GM21825 (cell line): ENCODE data around the gene NDUFS3.
"Not testable (repeated sequence)": the region's sequence is repeated elsewhere in the genome, so short reads cannot be mapped to it uniquely, and the experiment has no call there.

Experiments used
- ATAC-seq: cut with Tn5 transposase; IDR thresholded peaks from one replicate; pipeline ENCODE4 v1.9.1; 2021; ENCODE audit warnings: mild to moderate bottlenecking, moderate library complexity; ENCODE audit not compliant: unreplicated experiment

NDUFS3 gene

DNA sequence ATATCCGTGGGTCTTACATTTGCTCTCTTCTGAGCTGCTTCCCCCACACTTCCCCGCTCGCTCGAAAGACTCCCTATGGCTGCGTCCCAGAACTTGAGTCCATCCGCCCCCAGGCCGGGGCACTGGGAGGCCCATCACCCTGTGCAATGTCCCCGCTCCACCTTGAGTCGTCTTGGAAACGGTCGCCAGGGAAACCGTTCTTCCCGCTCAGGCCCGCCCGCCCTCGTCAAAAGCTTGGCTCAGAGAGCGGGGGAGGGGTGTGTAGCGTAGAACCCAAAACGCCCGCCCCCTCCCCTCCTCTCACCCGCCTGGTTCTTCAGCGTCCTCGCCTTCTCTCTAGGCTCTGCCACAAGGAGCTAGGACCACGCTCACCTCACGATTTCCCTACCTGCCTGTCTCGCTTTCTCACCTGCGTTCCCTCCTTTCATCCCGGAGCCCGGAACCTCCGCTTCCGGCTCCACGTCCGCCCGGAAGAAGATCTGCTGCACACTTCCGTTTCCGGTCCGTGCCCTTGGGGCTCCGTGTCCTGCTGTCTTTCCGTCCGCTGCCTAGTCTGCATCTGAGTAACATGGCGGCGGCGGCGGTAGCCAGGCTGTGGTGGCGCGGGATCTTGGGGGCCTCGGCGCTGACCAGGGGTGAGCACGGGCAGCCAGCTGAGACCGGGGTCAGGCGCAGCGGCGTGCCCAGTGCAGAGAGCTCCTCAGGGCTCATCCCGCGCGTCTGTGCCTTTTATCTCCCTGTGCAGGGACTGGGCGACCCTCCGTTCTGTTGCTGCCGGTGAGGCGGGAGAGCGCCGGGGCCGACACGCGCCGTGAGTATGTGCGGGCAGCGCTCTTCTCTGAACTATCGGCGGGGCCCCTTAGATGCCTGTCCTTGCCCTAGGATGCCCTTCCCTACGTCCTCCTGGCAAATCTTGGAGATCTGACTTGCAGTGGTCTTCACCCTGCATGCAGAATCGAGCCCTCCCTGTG is at the start of gene NDUFS3, which contains the start of gene KBTBD4:
Gene NDUFS3, plus strand, starts transcription at position 551 of the 971 bp plus-strand sequence. Its CDS starts 18 bp downstream, at position 569.
Gene KBTBD4, minus strand, starts transcription at position 447 of the 971 bp plus-strand sequence. Its CDS starts 19 bp downstream, at position 428.
- ATAC-seq = peak; percentile 90

DNA sequence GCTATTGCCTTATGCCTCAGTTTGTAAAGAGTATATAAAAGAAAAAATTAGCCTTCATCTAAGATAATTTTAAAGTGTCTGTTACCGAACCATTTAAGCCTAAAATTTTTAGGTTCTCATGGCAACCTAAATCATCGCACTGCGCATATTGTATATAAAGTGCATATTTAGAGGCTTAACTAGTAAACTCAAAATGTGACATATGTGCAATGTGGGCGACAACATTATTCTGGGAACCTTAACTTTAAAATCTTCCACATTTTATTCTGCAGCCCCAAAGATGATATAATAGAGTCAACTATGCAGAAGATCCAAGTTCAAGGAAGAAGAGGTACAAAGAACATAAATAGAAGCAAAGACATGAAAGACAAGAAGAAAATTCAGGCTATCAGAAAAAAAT is 48.9 kb upstream of the NDUFS3 start:
- no peak for ATAC-seq

GRCh38 chr11:47530721-47531120 is 48.2 kb upstream of the NDUFS3 start:
- ATAC-seq = not testable (repeated sequence)

GRCh38 chr11:47531666-47532065 is 47.2 kb upstream of the NDUFS3 start:
- no peak for ATAC-seq

- no peak for ATAC-seq
Measured at GRCh38 chr11:47532597-47533213, 46.2 kb upstream of the NDUFS3 start.

- no peak for ATAC-seq
Measured at GRCh38 chr11:47533690-47534151, 45.2 kb upstream of the NDUFS3 start.

- ATAC-seq = no peak
Measured at GRCh38 chr11:47534704-47535251, 44.1 kb upstream of the NDUFS3 start.

DNA sequence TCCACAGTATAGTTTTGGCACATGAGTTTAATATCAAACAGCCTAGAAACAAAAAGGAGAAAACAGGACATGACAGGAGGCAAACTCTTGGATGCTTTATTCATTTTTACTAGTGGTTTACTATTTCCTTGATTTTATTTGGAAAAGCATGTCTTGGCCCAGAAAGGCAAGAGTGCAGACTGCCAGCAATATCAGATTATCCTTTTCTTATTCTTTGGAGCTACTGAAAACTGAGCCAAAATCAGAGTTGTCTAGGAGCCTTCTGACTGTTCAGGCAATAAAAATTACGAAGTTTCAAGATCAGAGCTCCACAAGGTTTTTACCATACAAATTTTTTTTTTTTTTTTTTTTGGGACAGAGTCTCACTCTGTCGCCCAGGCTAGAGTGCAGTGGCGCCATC is 42.0 kb upstream of the NDUFS3 start:
- ATAC-seq = no peak

- ATAC-seq = no peak
Measured at GRCh38 chr11:47538741-47539565, 39.9 kb upstream of the NDUFS3 start.

DNA sequence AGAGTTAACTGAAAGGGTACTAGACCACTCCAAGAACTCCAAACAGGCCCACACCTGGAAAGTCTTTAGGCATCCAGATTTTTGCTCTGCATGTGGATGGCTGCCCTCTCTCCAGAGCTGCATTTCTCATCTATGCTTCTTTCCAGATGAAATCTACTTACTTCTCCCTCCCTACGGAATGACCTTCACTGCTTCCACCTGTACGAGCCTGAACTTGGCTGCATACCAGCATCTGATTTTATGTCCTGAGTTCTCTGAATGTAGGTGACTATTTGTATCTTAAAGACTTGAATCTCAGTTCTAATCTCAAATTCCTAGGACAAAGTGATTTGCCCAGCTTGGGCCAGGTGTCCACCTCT is 39.2 kb upstream of the NDUFS3 start:
- no peak for ATAC-seq

DNA sequence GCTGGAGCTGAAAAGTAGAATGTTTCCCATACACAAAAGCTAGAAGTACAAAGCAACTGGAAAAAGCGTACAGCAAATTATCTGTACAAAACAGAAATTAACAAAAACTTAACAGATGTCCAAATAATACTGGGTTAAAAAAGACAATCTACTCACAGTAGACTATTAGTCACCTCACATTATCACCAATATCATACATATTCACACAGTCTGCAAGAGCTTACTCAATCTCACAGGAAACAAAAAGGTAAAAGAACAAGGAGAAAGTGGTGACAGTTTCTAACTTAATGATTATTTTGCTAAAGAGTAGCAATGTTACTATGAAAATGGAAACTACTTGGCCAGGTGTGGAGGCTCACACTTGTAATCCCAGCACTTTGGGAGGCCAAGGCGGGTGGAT is 37.8 kb upstream of the NDUFS3 start:
- no peak for ATAC-seq

DNA sequence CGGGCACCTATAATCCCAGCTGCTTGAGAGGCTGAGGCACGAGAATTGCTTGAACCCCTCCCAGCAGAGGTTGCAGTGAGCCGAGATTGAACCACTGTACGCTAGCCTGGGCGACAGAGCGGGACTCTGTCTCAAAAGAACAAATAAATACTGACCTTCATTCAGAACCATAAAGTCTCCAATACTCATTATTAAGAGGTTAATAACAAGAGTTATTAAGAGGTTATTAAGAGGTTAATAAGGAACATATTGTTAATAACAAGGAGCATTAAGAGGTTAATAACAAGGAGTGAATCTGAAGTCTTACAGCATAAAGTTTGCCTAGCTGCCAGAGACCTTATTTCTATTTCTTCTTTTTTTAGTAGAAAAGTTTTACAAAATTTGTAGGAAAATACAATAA is 33.6 kb upstream of the NDUFS3 start:
- ATAC-seq = no peak

DNA sequence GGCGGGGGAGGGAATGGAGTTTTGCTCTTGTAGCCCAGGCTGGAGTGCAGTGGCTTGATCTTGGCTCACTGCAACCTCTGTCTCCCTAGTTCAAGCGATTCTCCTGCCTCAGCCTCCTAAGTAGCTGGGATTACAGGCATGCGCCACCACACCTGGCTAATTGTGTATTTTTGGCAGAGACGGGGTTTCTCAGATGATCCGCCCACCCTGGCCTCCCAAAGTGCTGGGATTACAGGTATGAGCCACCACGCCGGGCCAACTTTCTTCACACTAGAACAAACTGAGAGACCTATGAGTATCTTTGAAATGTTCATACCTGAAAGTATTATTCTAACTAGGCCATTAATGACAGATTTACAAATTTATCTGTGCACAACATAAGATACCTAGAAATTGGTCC is 32.6 kb upstream of the NDUFS3 start:
- ATAC-seq = not testable (repeated sequence)

DNA sequence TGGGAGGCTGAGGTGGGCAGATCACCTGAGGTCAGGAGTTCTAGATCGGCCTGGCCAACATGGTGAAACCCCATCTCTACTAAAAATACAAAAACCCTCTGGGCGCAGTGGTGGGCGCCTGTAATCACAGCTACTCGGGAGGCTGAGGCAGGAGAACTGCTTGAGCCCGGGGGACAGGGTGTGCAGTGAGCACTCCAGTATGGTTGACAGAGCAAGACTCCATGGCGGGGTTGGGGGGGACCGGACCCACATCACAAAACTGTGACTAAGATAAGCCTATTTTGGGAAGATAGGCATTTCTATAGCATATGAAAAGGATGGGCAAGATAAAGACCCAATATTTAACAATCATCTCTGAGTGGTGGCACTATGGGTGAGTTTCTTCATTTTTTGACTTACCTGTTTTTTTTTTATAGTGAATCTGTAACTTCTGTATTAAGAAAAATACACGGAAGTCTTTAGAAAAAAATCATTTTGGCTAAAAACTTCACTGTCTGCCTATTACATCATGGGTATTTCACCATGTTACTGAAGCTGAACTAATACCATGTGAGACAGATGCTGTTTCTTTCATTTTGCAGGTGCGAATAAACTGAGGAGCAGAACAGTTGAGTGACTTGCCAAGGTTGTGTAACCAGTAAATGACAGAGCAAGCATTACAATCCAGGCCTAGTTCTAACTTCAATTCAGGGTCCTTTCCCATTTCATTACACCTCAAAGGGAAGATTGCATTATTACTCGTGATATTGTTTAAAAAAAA is 28.4 kb upstream of the NDUFS3 start:
- no peak for ATAC-seq

GRCh38 chr11:47551086-47551485 is 27.8 kb upstream of the NDUFS3 start:
- ATAC-seq = no peak

GRCh38 chr11:47552056-47552565 is 26.8 kb upstream of the NDUFS3 start:
- ATAC-seq = peak; percentile 8

GRCh38 chr11:47552566-47553405 is 26.1 kb upstream of the NDUFS3 start, which contains the start of gene CELF1:
CELF1 (minus strand) TSS chr11:47553132; CDS start chr11:47499523, 53,609 bp downstream.
- peak; percentile 92 for ATAC-seq

GRCh38 chr11:47553406-47553743 is 25.5 kb upstream of the NDUFS3 start:
- peak; percentile 26 for ATAC-seq

DNA sequence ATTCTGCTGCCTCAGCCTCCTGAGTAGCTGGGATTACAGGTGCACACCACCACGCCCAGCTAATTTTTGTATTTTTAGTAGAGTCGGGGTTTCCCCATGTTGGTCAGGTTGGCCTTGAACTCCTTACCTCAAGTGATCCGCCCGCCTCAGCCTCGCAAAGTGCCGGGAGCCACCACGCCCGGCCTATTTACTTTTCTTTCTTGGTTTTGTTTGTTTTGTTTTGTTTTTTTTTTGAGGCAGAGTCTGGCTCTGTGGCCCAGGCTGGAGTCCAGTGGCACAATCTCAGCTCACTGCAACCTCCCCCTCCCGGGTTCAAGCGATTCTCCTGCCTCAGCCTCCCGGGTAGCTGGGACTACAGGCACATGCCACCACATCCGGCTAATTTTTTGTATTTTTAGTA is 21.9 kb upstream of the NDUFS3 start:
- ATAC-seq = not testable (repeated sequence)
